B cell (primary cell): Measurements from ENCODE around the gene PSMD1.

ENCODE experiments used
- CTCF ChIP-seq: fragments of 200-600 bp; IDR thresholded peaks from one replicate; pipeline ENCODE4 v1.8.0; 2022; ENCODE audit warnings: antibody characterized with exemption, mild to moderate bottlenecking
- EZH2 ChIP-seq: IDR thresholded peaks from 2 replicates; pipeline ENCODE4 v1.6.1; 2012; ENCODE audit warnings: borderline replicate concordance, low read depth, mild to moderate bottlenecking, moderate library complexity, low read length; ENCODE audit not compliant: insufficient read depth, poor library complexity, severe bottlenecking

- no peak for TF ChIP-seq CTCF
- no peak for TF ChIP-seq EZH2
Observed at GRCh38 chr2:231126123-231126522, 69.5 kb downstream of the PSMD1 start.
